K562 (cell line): ENCODE data around the gene KCNN3.

Experiments used
- CUX1 ChIP-seq: fragments of 200-800 bp; sonication (Bioruptor generic); IDR thresholded peaks from 2 replicates; pipeline ENCODE4 v1.6.1; 2016; ENCODE audit warnings: missing genetic modification characterization, missing compliant biosample characterization
- FOS ChIP-seq: IDR thresholded peaks from 3 replicates; pipeline ENCODE4 v1.6.1; 2011; ENCODE audit not compliant: insufficient read length; ENCODE audit errors: extremely low read depth
- HMG20A ChIP-seq: fragments of 450-650 bp; formaldehyde crosslinking; conservative IDR thresholded peaks from 2 replicates; pipeline ENCODE4 v1.4.0; 2020; ENCODE audit warnings: mild to moderate bottlenecking, mixed read lengths
- MTA3 ChIP-seq: fragments of 450-650 bp; formaldehyde crosslinking; IDR thresholded peaks from 2 replicates; pipeline ENCODE4 v1.6.1; 2017; ENCODE audit warnings: mild to moderate bottlenecking, borderline replicate concordance
- NFATC3 ChIP-seq: fragments of 450-650 bp; IDR thresholded peaks from 2 replicates; pipeline ENCODE4 v1.6.1; 2017; ENCODE audit warnings: mild to moderate bottlenecking
- RAD21 ChIP-seq, 2 experiments: fragments of 250-450 bp in 1 of 2; fragments of 450-650 bp in 1 of 2; sonication (Bioruptor Pico) in 1 of 2; formaldehyde crosslinking in 1 of 2; IDR thresholded peaks in 1 of 2; conservative IDR thresholded peaks in 1 of 2; 2 replicates each; pipeline versions ENCODE4 v1.4.0 to v1.8.0; 2020 to 2022; ENCODE audit warnings: mild to moderate bottlenecking in 2 of 2, moderate library complexity in 1 of 2
- REST ChIP-seq, 2 experiments: fragments of 450-650 bp; formaldehyde crosslinking in 1 of 2; IDR thresholded peaks; 2 replicates each; pipeline versions ENCODE4 v1.4.0 to v1.6.1; 2014 to 2020; ENCODE audit warnings: mild to moderate bottlenecking in 2 of 2, borderline replicate concordance in 1 of 2, low read depth in 1 of 2
- SMAD4 ChIP-seq: fragments of 250-450 bp; sonication (Bioruptor Pico); conservative IDR thresholded peaks from 2 replicates; pipeline ENCODE4 v1.8.0; 2021; ENCODE audit warnings: inconsistent platforms, mild to moderate bottlenecking, moderate library complexity
- SRF ChIP-seq, 2 experiments: fragments of 250-450, 450-650 bp in 1 of 2; sonication (Bioruptor Pico) in 1 of 2; sonication (generic) in 1 of 2; formaldehyde crosslinking; IDR thresholded peaks; 2 replicates each; pipeline versions ENCODE4 v1.5.0 to v1.5.1; 2020 to 2022; ENCODE audit warnings: mild to moderate bottlenecking in 1 of 2, missing genetic modification reagents in 1 of 2
- ZNF121 ChIP-seq: sonication (generic); formaldehyde crosslinking; conservative IDR thresholded peaks from 2 replicates; pipeline ENCODE4 v1.8.0; 2022; ENCODE audit warnings: missing genetic modification reagents

DNA sequence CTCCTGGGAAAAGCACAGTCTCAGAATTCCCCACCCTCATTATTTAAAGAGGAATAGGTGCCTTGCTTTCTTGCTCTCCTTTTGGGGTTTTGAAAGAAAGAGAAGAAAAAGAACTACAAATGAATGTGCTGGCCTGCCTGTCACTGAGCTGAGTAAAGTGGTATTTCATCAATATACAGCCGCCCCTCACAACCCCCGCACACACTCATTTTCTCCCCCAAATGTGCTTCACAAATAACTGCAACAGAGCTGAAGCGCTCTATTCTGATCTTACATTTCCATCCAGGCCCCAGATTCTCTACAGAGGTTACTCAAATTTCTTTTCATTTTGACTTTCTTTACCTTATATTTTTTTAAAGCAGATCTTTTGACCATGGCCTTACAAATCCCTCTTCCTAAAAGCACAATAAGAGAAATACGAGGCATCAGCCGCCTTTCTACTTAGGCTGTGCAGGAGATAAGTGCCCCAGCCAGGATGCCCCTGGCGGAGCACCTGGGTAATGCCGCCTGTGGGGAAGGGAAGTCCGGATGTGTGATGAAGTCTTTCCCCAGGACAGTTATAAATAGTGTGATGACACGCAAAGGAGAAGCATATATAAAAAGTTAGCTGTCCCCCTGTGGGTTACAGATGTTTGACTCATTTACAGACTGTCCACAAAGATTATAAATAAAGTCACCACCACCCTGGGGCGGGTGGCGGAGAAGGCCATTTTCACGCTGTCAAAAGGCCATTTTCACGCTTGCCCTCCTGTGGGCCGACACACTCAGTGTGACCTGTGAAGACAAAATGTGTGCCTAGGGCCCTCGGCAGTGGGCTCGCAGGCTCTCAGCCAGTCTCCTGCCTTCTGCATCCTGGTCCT is 6.5 kb downstream of the KCNN3 start:
- TF ChIP-seq FOS (no peak), RAD21 (CRISPR knock-in tag; conservative IDR thresholded peaks at IDR 0.05 in 1 of 2, IDR thresholded peaks at IDR 0.05 in 1 of 2) (peak; percentile 28 to 48; a peak in 3 of 4 replicates), ZNF121 (CRISPR knock-in tag) (no peak), SMAD4 (peak; percentile 47; the same call in 1 of the 2 replicates), SRF (CRISPR knock-in tag; IDR thresholded peaks at IDR 0.05) (no peak), CUX1 (CRISPR knock-in tag) (no peak), MTA3 (no peak), NFATC3 (no peak), HMG20A (CRISPR knock-in tag) (no peak), REST (IDR thresholded peaks at IDR 0.05; ENCODE audit: borderline replicate concordance) (no peak), REST (CRISPR knock-in tag; IDR thresholded peaks at IDR 0.05; ENCODE audit: low read depth) (no peak)
